ENCODE results near the gene PYGM. TPM values are rescaled to one million over a fixed set of nuclear protein-coding genes. Genes with fewer than 3 reads are reported as not detected.
"Not testable (repeated sequence)": the region's sequence is repeated elsewhere in the genome, so short reads cannot be mapped to it uniquely, and the experiment has no call there.

The PYGM gene
- total RNA-seq, 1 donor from 2014 or later = 5.5 TPM

GRCh38 chr11:64711138-64711955 is 48.4 kb downstream of the PYGM start:
- no peak overlapping the region for H3K27ac Mint-ChIP-seq (ENCODE audit: unreplicated experiment)
- H3K36me3 Mint-ChIP-seq (ENCODE audit: unreplicated experiment) = no peaks in the 10 kb centered on the region
- H3K9me3 Mint-ChIP-seq (ENCODE audit: unreplicated experiment) = peaks cover 11% of the 10 kb centered on the region
- H3K4me1 Mint-ChIP-seq (ENCODE audit: low read depth, unreplicated experiment) = peaks cover 32% of the 10 kb centered on the region
- peak overlapping the region; percentile 75 for H3K4me3 Mint-ChIP-seq (ENCODE audit: unreplicated experiment)
- H3K27me3 Mint-ChIP-seq (ENCODE audit: unreplicated experiment) = peaks cover 31% of the 10 kb centered on the region
- TF ChIP-seq, protein P1, sequence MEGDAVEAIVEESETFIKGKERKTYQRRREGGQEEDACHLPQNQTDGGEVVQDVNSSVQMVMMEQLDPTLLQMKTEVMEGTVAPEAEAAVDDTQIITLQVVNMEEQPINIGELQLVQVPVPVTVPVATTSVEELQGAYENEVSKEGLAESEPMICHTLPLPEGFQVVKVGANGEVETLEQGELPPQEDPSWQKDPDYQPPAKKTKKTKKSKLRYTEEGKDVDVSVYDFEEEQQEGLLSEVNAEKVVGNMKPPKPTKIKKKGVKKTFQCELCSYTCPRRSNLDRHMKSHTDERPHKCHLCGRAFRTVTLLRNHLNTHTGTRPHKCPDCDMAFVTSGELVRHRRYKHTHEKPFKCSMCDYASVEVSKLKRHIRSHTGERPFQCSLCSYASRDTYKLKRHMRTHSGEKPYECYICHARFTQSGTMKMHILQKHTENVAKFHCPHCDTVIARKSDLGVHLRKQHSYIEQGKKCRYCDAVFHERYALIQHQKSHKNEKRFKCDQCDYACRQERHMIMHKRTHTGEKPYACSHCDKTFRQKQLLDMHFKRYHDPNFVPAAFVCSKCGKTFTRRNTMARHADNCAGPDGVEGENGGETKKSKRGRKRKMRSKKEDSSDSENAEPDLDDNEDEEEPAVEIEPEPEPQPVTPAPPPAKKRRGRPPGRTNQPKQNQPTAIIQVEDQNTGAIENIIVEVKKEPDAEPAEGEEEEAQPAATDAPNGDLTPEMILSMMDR (IDR thresholded peaks at IDR 0.05; ENCODE audit: partially characterized antibody, unreplicated experiment) = no peak
- DNase-seq = peak; percentile 38

GRCh38 chr11:64710418-64711137 is 49.2 kb downstream of the PYGM start:
- peak overlapping the region; percentile 73 for H3K4me3 Mint-ChIP-seq (ENCODE audit: unreplicated experiment)
- DNase-seq = no peak
- TF ChIP-seq, protein P1 (IDR thresholded peaks at IDR 0.05; ENCODE audit: partially characterized antibody, unreplicated experiment) = no peak
- H3K27me3 Mint-ChIP-seq (ENCODE audit: unreplicated experiment) = peaks cover 34% of the 10 kb centered on the region
- peak overlapping the region; percentile 73 for H3K27ac Mint-ChIP-seq (ENCODE audit: unreplicated experiment)
- no peaks in the 10 kb centered on the region for H3K36me3 Mint-ChIP-seq (ENCODE audit: unreplicated experiment)
- peaks cover 25% of the 10 kb centered on the region for H3K4me1 Mint-ChIP-seq (ENCODE audit: low read depth, unreplicated experiment)
- peaks cover 11% of the 10 kb centered on the region for H3K9me3 Mint-ChIP-seq (ENCODE audit: unreplicated experiment)

GRCh38 chr11:64705501-64705900 is 54.3 kb downstream of the PYGM start:
- Mint-ChIP-seq H3K4me3 (ENCODE audit: unreplicated experiment) (no peak overlapping the region), H3K9me3 (ENCODE audit: unreplicated experiment) (peaks cover 9% of the 10 kb centered on the region), H3K27ac (ENCODE audit: unreplicated experiment) (no peak overlapping the region), H3K27me3 (ENCODE audit: unreplicated experiment) (peaks cover 21% of the 10 kb centered on the region), H3K4me1 (ENCODE audit: low read depth, unreplicated experiment) (peaks cover 11% of the 10 kb centered on the region), H3K36me3 (ENCODE audit: unreplicated experiment) (no peaks in the 10 kb centered on the region)
- TF ChIP-seq, protein P1 (IDR thresholded peaks at IDR 0.05; ENCODE audit: partially characterized antibody, unreplicated experiment) = no peak
- no peak for DNase-seq

DNA sequence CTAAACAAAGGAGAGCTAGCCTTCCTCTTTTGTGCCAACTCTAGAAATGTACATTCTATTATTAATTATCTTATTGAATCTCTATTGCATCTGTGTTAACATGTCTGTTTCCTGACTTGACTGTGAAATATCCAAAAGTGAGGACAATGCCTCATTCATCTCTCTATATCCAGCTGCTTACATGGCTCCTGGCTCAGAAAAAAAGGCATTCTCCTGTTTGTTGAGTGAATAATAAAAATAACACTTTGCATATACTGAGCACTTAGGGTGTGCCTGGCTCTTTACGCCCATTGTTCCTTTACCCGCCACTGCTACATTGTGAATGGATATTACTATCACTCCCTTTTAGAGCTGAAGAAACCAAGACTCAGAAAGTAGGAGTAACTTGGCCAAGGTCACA is 56.7 kb downstream of the PYGM start:
- DNase-seq = no peak
- TF ChIP-seq, protein P1 (IDR thresholded peaks at IDR 0.05; ENCODE audit: partially characterized antibody, unreplicated experiment) = no peak
- peaks cover 4% of the 10 kb centered on the region for H3K4me1 Mint-ChIP-seq (ENCODE audit: low read depth, unreplicated experiment)
- no peaks in the 10 kb centered on the region for H3K36me3 Mint-ChIP-seq (ENCODE audit: unreplicated experiment)
- H3K4me3 Mint-ChIP-seq (ENCODE audit: unreplicated experiment) = peak overlapping the region; percentile 9
- no peak overlapping the region for H3K27ac Mint-ChIP-seq (ENCODE audit: unreplicated experiment)
- peaks cover 17% of the 10 kb centered on the region for H3K27me3 Mint-ChIP-seq (ENCODE audit: unreplicated experiment)
- H3K9me3 Mint-ChIP-seq (ENCODE audit: unreplicated experiment) = peaks cover 5% of the 10 kb centered on the region

- peaks cover 18% of the 10 kb centered on the region for H3K27me3 Mint-ChIP-seq (ENCODE audit: unreplicated experiment)
- DNase-seq; H3K9me3 Mint-ChIP-seq (ENCODE audit: unreplicated experiment); H3K4me3 Mint-ChIP-seq (ENCODE audit: unreplicated experiment); H3K4me1 Mint-ChIP-seq (ENCODE audit: low read depth, unreplicated experiment); H3K36me3 Mint-ChIP-seq (ENCODE audit: unreplicated experiment); H3K27ac Mint-ChIP-seq (ENCODE audit: unreplicated experiment): not testable (repeated sequence)
Measured at GRCh38 chr11:64701956-64702355, 57.8 kb downstream of the PYGM start.
